Measurements from ENCODE around the gene IFITM10.
"Not testable (repeated sequence)": the region's sequence is repeated elsewhere in the genome, so short reads cannot be mapped to it uniquely, and the experiment has no call there.

The IFITM10 gene

GRCh38 chr11:1778141-1778911, 27.9 kb upstream of the IFITM10 start:
- no peak for DNase-seq (ENCODE audit: low read depth, low spot score)

GRCh38 chr11:1777737-1778136, 27.3 kb upstream of the IFITM10 start:
- no peak for DNase-seq (ENCODE audit: low read depth, low spot score)
- no peak overlapping the region for H3K27ac ChIP-seq

More at GRCh38 chr11:1778141-1778911, 27.9 kb upstream of the IFITM10 start:
- H3K27ac ChIP-seq = no peak overlapping the region

- DNase-seq (ENCODE audit: low read depth, low spot score) = no peak
- no peak overlapping the region for H3K27ac ChIP-seq
Measured at GRCh38 chr11:1776944-1777715, 26.7 kb upstream of the IFITM10 start.

- no peak overlapping the region for H3K27ac ChIP-seq
- no peak for DNase-seq (ENCODE audit: low read depth, low spot score)
Measured at GRCh38 chr11:1776331-1776851, 26.0 kb upstream of the IFITM10 start.

- H3K27ac ChIP-seq = no peak overlapping the region
- no peak for DNase-seq (ENCODE audit: low read depth, low spot score)
Measured at GRCh38 chr11:1774886-1775285, 24.5 kb upstream of the IFITM10 start.

- DNase-seq (ENCODE audit: low read depth, low spot score) = no peak
- H3K27ac ChIP-seq = no peak overlapping the region
Measured at GRCh38 chr11:1773994-1774550, 23.7 kb upstream of the IFITM10 start.

- DNase-seq (ENCODE audit: low read depth, low spot score) = no peak
- no peak overlapping the region for H3K27ac ChIP-seq
Measured at GRCh38 chr11:1773131-1773993, 23.0 kb upstream of the IFITM10 start.

GRCh38 chr11:1772270-1773130, 22.1 kb upstream of the IFITM10 start:
- peak overlapping the region; percentile 56 for H3K27ac ChIP-seq
- peak; percentile 58 for DNase-seq (ENCODE audit: low read depth, low spot score)

GRCh38 chr11:1771700-1772099, 21.3 kb upstream of the IFITM10 start:
- no peak for DNase-seq (ENCODE audit: low read depth, low spot score)

GRCh38 chr11:1771273-1771672, 20.9 kb upstream of the IFITM10 start:
- DNase-seq (ENCODE audit: low read depth, low spot score) = no peak
- H3K27ac ChIP-seq = peak overlapping the region; percentile 56

More at GRCh38 chr11:1771700-1772099, 21.3 kb upstream of the IFITM10 start:
- H3K27ac ChIP-seq = peak overlapping the region; percentile 56

- DNase-seq (ENCODE audit: low read depth, low spot score) = no peak
- H3K27ac ChIP-seq = no peak overlapping the region
Measured at GRCh38 chr11:1770528-1770927, 20.1 kb upstream of the IFITM10 start.

GRCh38 chr11:1770061-1770460, 19.7 kb upstream of the IFITM10 start:
- no peak for DNase-seq (ENCODE audit: low read depth, low spot score)
- no peak overlapping the region for H3K27ac ChIP-seq

GRCh38 chr11:1769304-1769936, 19.0 kb upstream of the IFITM10 start:
- not testable (repeated sequence) for DNase-seq (ENCODE audit: low read depth, low spot score); H3K27ac ChIP-seq

GRCh38 chr11:1768141-1768469, 17.7 kb upstream of the IFITM10 start:
- no peak overlapping the region for H3K27ac ChIP-seq
- no peak for DNase-seq (ENCODE audit: low read depth, low spot score)

- DNase-seq (ENCODE audit: low read depth, low spot score) = no peak
- no peak overlapping the region for H3K27ac ChIP-seq
Measured at GRCh38 chr11:1767399-1768140, 17.2 kb upstream of the IFITM10 start.

GRCh38 chr11:1766719-1767398, 16.5 kb upstream of the IFITM10 start:
- no peak for DNase-seq (ENCODE audit: low read depth, low spot score)
- H3K27ac ChIP-seq = no peak overlapping the region

GRCh38 chr11:1765871-1766718, 15.7 kb upstream of the IFITM10 start:
- no peak for DNase-seq (ENCODE audit: low read depth, low spot score)
- no peak overlapping the region for H3K27ac ChIP-seq

Measured in epithelial cell of prostate (primary cell).